HG03469 (cell line): ENCODE data around the gene ADCY9.
"Not testable (repeated sequence)": the region's sequence is repeated elsewhere in the genome, so short reads cannot be mapped to it uniquely, and the experiment has no call there.

ENCODE experiments used
- ATAC-seq: cut with Tn5 transposase; IDR thresholded peaks from one replicate; pipeline ENCODE4 v1.9.1; 2021; ENCODE audit warnings: mild to moderate bottlenecking, moderate library complexity, moderate number of reproducible peaks; ENCODE audit not compliant: unreplicated experiment

The ADCY9 gene

DNA sequence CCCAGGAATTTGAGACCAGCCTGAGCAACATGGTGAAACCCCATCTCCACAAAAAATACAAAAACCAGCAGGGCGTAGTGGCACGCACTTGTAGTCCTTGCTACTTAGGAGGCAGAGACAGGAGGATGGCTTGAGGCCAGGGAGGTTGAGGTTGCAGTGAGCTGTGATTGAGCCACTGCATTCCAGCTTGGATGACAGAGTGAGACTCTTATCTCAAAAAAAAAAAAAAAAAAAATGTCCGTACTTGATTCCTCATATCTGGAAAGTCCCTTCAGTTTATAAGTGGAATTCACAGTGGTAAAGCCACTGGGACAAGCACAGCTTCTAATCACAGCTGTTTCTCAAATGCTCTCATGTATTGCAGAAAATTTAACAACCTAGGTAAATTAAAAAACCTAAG lies 157.1 kb downstream of the ADCY9 start:
- ATAC-seq, result no peak

DNA sequence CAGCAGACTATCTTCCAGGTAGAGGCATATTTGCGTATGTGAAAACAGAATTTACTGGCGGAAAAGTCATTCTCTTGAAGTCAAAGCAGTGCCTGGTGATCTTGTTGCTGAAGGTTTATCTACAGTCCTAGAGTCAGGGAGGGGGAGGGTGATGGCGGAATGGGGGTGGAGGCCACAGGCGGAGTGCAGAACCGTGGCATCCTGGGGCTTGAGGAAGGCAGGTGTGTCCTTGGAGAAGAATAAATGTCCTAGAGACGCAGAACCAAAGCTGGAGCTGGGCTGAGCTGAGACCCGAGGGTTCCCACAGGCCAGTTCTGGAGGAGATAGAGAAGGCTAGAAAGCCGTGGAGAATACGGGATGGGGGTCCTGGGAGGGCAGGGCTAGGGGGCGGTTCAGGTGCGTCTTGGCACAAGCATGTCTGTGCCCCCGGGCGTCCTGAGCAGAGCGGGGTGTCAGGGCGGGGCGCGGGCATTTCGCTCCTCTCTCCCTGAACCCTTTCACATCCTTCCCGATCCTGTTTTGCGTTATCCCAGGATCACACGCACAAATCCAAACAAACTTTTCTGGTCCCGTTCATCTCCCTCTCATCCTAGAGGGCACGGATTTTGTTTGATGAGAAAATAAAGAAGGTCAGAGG lies 158.8 kb downstream of the ADCY9 start:
- no peak for ATAC-seq

DNA sequence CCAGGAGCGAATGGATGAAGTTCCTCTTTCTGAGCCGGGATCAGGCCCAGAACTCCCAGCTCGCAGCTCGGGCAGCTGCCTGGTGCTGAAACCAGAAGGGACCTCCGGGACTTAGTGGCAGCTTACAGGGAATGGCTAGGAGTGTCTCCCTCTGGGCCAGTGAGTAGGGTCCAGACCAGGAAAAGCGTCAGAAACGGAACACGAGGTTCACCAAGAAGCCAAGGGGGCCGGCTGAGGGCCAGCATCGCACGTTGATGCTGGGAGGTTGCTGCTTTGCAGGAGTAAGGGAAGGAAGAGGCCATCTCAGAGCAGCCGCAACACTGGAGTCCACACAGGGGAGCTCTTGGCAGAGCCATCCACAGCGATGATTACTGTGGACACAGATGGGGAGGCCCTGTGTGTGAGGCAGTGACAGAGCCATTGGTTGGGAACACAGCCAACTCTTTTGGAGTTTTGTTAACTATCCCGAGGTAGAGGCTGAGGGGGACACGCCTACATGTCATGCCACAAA lies 161.8 kb downstream of the ADCY9 start:
- ATAC-seq, result no peak

DNA sequence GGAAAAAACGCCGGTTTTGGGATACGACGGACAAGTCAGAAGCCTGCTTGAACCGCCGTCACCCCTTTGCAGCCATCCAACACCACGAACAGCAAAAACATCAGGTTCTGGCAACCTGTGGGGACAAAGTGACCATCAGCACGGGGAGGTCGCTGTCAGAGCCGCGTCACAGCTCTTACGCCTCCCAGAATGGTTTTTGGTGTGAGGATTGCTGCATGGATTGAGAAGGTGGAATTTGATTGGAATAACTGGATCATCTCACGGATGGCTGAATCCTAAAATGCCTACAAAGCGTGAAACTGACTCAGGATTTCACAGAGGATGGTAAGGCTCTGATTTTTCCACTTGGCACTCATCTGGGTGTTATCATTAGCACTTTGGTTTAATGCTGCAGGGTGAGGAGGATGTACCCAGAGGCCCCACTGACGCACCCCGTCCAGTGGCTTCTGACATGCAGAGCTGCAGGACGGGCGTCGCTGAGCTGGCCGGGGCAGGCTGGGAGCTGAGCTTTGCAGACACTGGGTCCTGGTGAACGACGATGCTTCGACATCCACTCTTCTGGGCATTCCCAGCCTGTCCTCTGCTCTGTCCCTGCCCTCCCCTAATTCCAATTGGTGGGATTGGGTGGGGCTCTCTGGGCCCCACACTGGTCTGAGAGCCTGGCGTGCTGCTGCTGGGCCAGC lies 162.4 kb downstream of the ADCY9 start:
- ATAC-seq, result no peak

DNA sequence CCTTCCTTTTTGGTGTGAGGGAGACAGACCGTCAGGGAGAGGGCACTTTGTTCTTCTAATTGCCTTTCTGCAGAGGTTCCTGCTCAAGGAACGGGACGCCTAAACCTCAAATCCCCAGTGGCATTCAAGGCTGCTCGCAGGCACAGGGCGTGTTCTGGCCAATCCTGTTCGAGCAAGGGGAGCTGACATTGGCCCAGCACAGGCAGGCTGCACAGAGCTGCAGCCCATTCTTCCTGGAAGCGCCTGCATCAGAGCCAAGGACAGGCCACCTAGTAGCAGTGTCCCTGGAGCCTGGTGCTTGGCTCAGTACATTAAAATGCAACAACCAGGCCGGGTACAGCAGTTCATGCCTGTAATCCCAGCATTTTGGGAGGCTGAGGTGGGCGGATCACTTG lies 163.5 kb downstream of the ADCY9 start:
- no peak for ATAC-seq

DNA sequence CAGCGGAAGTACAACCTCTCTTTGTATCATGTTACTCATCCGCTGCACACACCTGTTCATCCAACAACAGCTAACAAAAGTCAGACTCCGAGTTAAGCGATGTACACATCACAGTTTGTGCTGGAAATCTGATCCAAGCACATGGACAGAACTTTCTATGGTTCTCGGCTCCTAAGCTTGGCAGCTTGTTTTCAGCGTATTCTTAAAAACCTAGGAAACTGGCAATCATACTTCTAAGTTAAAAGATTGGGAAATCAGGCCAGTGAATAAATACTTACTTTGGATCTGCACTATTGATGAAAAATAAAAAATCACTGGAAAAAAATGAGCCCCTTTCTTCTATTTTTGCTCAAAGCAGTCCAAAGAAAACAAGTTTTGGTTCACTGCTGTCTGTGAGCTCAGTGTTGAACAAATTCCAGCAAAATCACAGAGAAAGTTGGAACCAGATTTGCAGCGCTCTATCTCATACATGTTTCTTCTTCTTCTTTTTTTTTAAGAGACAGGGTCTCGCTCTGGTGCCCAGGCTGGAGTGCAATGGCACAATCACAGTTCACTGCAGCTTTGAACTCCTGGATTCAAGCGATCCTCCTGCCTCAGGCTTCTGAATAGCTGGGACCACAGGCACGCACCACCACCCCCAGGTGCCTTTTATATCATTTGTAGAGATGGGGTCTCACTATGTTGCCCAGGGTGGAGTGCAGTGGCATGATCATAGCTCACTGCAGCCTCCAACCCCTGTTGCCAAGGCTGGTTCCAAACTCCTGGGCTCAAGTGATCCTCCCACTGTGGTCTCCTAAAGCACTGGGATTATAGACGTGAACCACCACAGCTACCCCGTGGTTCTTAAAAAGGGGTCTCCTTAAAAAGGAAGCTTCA lies 164.1 kb downstream of the ADCY9 start:
- ATAC-seq, result no peak

DNA sequence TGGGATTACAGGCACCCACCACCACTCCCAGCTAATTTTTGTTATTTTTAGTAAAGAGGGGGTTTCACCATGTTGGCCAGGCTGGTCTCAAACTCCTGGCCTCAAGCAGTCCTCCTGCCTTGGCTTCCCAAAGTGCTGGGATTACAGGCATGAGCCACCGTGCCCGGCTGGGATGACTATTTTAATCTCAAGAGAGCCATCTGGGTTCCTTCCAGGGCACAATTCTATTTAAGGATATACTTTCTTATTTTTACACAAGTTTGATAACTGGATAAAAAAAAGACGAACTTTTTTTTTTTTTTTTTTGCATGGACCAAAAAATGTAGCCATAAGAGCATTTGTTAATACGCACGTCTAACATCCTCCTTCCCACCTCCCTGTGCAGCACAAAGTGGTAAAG lies 164.9 kb downstream of the ADCY9 start:
- not testable (repeated sequence) for ATAC-seq

DNA sequence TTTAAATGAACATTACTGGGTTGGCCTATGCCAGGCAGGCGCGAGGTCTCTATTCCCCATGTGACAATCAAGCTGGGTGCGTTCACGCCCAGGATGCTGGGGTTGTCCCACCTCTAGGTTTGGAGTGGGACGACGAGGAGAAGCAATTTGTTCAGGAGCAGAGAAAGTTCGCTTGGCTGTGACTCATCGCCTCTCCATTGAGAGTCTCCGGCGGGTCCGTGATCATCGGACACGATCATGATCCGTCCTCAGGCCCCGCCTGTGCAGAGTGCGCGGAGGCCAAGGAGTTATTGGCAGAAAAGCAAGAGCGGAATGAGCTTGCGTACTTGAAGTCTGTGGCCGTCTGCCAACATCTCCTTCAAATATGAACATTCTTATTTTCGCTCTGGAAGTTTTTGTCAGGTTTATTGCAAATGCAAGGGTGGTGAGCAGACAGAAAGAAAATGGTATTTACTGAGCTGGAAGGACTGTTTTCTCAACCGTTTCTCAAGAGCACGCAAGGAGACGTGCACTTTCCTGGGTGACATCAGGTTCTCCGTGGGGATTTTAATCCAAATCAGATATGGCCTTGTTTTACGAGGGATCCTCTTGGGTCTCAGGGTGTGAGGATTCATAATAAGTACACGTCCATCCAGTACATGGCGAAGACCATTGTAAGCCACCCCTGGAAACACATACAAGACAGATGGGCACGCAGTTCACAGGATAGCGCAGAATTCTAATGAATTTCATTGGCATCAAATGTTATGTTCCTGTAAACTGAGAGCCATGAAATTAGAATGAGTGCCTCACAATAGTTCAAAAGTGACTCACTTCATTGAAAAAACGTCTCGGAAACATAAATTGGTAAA lies 165.7 kb downstream of the ADCY9 start:
- ATAC-seq, result no peak

DNA sequence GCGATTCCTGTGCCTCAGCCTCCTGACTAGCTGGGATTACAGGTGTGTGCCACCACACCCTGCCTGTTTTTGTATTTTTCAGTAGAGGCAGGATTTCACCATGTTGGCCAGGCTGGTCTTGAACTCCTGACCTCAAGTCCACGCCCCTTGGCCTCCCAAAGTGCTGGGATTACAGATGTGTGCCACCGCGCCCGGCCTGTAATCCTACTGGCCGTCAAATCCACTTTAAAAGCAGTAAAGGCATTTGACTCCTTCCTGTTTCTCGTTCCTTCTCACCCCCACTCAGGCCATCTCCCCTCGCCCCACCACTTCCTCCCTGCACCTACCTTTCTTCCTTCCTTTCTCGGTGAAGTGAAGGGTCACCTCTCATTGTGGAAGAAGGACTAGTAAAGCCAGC lies 166.3 kb downstream of the ADCY9 start:
- no peak for ATAC-seq

DNA sequence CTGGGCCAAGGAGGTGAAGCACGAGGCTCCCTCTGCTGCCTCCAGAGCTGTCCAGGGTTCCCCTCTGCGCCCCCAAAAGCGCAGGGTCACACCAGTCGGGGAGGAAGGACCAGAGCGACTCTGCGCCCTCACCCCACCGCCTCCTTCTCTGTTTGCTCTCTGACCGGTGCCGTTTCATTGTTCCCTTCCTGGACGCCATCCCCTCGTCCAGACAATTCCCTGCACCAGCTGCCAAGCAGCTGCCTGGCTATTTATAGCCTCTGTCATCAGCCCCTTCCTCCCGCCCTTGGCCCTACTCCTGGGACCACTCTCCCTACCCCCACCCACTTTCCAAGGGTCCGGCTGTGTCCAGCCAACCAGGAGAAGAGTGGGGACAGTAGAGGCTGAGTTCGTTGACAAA lies 167.0 kb downstream of the ADCY9 start:
- ATAC-seq, result no peak

DNA sequence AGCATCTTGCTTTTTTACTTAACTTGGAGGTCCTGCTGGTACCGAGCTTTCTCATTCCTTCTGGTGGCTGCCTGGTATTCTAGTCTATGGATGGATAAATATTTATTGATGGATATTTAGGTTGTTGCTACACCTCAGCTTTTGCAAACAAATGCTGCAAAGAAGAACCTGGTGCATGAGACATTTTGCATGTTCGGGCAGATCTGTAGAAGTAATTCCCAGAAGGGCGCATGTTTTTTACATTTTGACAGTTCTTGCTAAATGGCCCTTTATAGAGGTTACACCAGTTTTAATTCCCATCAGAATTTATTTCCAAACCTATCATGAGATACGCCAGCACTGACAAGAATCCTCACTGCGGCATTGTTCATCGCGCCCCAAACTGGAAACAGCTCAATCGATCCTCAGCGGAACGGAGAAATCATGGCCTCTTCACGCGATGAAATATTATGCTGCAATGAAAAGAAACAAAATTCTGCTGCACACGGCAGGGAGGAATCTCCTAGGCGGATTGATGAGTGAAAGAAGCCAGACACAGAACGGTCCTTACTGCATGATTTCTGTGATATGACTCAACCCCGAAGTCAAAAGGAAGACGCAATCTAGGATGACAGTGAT lies 167.8 kb downstream of the ADCY9 start:
- no peak for ATAC-seq

DNA sequence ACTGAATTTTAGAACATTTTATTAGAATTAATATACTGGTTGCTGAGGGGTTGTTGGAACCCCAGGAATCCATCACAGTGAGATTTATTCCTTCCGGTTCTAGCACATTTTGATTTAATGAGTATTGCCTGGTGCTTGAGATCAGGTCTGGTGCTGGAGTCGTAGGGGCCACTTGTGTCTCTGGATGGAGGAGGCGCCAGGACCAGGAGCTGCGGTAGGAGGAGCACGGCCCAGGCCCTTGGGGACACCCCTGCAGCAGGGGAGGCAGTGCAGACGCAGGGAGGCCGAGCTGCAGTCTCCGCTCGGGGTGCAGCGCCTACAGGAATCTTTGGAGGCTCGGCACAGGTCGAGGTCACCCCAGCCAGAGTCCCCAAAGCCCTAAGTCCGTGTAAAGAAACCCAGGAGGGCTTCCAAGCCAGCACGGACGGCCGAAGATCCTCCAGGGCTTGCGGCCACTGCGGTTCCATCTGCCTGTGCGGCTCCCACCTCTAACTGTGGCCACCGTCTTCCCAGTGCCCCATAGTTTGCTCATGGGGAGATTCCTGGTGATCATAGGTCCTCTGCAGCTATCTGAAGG lies 169.6 kb downstream of the ADCY9 start:
- ATAC-seq, result no peak

DNA sequence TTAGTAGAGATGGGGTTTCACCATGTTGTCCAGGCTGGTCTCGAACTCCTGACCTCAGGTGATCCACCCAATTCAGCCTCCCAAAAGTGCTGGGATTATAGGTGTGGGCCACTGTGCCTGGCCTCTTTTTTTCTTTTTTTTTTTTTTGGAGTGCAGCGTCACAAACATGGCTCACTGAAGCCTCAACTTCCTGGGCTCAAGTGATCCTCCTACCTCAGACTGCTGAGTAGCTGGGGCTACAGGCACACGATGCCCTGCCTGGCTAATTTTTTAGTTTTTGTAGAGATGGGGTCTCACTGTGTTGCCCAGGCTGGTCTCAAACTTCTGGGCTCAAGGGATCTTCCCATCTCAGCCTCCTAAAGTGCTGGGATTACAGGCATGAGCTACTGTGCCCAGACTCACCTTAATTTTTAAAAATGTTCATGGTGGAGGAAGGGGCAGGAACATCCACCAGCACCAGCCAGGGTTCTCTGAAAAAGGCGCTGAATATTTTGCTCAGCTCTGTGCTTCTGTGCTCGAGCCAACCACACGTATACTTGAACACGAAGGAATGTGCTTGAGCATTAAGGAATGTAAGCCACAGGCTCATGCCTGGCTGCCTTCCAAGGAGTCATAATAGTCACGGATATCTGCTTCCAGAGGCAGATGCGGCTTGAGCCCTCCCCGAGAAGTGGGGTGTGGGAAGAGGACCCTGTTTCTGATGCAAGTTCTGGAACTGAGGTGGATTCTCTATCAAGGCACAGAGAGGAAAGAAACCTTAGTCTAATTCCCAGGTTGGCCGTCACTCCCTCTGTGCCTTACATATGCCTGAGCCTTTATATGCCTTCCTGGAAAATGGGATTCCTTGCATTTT lies 170.3 kb downstream of the ADCY9 start:
- no peak for ATAC-seq

DNA sequence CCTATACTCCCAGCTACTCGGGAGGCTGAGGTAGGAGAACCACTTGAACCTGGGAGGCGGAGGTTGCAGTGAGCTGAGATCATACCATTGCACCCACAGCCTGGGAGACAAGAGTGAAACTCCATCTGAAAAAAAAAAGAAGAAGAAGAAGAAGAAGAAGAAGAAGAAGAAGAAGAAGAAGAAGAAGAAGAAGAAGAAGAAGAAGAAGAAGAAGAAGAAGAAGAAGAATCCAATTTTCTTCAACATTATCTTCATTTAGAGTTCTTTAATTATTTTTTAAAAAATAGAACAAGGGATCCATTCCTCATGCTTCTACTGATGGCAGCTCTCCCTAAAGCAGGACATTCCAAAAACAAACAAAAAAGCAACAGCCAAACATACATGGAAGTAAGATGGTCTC lies 171.8 kb downstream of the ADCY9 start:
- not testable (repeated sequence) for ATAC-seq

DNA sequence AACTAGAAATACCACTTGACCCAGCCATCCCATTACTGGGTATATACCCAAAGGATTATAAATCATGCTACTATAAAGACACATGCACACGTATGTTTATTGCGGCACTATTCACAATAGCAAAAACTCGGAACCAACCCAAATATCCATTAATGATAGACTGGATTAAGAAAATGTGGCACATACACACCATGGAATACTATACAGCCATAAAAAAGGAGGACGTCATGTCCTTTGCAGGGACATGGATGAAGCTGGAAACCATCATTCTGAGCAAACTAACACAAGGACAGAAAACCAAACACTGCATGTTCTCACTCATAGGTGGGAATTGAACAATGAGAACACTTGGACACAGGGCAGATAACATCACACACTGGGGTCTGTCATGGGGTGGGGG lies 174.1 kb downstream of the ADCY9 start:
- ATAC-seq, result not testable (repeated sequence)

DNA sequence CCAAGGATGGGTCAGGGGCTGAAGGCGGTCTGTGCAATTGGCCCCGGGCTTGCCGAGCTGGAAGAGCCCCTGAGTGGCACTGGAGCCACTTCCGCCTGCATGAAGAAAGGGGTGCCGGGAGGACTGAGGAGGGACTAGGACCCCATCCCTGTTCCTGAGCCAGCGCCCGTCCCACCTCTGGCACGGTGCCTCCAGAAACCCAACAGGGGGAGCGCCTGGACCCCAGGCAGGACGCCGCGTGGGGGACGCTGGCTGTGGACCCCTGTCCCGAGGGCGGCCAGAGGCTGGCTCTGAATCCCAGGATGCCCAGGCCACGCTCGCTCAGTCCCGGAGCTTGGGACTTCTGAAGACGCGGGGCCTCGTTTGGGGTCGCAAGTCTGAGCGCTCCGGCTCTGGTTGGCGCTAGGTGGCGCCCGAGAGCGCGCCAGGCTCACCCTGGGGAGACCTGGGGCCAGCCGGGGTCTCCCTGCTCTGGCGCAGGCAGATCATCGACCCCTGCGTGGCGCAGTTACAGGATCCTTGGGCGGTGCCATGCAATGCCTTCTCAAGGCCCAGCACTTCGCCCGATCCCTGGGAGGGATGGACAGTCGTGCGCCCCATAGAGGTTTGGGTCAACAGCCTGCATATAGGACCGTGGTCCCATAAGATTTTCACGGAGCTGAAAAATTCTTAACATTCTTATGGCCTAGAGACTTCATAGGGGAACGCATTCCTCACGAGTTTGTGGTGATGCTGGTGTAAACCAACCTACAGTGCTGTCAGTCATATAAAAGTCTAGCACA lies 177.2 kb downstream of the ADCY9 start:
- no peak for ATAC-seq

DNA sequence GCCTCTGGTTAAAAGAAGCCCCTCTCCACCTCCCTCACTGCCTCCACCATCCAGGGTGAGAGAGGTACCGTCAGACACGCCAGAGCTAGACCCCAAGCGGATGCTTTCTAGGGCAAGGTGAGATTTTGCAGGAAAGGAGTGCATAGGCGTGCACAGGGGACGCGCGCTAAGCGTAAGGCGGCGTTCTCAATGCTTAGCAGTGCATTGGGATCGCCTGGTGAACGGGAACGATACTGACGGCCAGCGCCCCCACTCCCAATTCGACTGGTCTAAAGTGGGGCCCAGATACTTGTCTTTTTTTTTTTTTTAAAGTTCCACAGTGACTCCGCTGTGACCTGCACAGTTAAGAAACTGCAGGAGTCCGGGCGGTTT lies 177.8 kb downstream of the ADCY9 start:
- no peak for ATAC-seq
